Panc1 (cell line): Measurements from ENCODE around the gene PDCD2L. TPM values are rescaled to one million over a fixed set of nuclear protein-coding genes. Genes with fewer than 3 reads are reported as not detected.

Experiments used
- ATAC-seq: fragments of 200-7000 bp; cut with Tn5 transposase; 2 replicates; pipeline ENCODE4 v1.9.1; 2020; ENCODE audit warnings: mild to moderate bottlenecking, moderate library complexity
- BruUV-seq: library from RNA; stranded (reverse); fragments of 400-500 nt; replicated peaks from 2 replicates; lab custom pipeline; 2021; lab: Mats Ljungman, UMichigan
- CTCF ChIA-PET: fragments of 300-600 bp; sonication (Branson Sonifier 250); formaldehyde crosslinking; loops from one replicate; lab custom pipeline; 2022; ENCODE audit warnings: antibody characterized with exemption; lab: Charles Lee
- POLR2A ChIA-PET: fragments of 300-600 bp; sonication (Branson Sonifier 250); formaldehyde crosslinking; loops from one replicate; lab custom pipeline; 2022; ENCODE audit warnings: antibody characterized with exemption; lab: Charles Lee
- DNase-seq: peaks from one replicate; pipeline ENCODE4 v3.0.0-alpha.2; 2010; ENCODE audit warnings: low read depth, low spot score
- H3K27ac ChIP-seq: 2 replicates; pipeline ENCODE4 v1.5.1; 2011; ENCODE audit warnings: mild to moderate bottlenecking, low read length, inconsistent platforms
- H3K27me3 ChIP-seq: fragments of 200-500 bp; sonication (Bioruptor generic); 2 replicates; pipeline ENCODE4 v1.6.0; 2014; ENCODE audit warnings: low read length, inconsistent platforms; ENCODE audit not compliant: control insufficient read depth, insufficient read depth
- H3K36me3 ChIP-seq: fragments of 200-500 bp; sonication (Bioruptor generic); 2 replicates; pipeline ENCODE4 v1.5.1; 2014; ENCODE audit warnings: inconsistent platforms, mild to moderate bottlenecking, low read length, moderate library complexity; ENCODE audit not compliant: control insufficient read depth, insufficient read depth
- H3K4me1 ChIP-seq: 2 replicates; pipeline ENCODE4 v1.5.1; 2011; ENCODE audit warnings: inconsistent platforms, mild to moderate bottlenecking, low read length, moderate library complexity; ENCODE audit not compliant: control insufficient read depth, insufficient read depth
- H3K4me3 ChIP-seq, 2 experiments: 2 replicates each; pipeline ENCODE4 v1.5.1; 2011 to 2012; ENCODE audit warnings: low read depth in 2 of 2, low read length in 2 of 2, mild to moderate bottlenecking in 2 of 2, inconsistent platforms in 1 of 2, moderate library complexity in 1 of 2
- H3K9me3 ChIP-seq: fragments of 200-500 bp; sonication (Bioruptor generic); 2 replicates; pipeline ENCODE4 v1.5.1; 2014; ENCODE audit warnings: low read depth, mild to moderate bottlenecking, inconsistent platforms, low read length, moderate library complexity; ENCODE audit not compliant: control insufficient read depth, insufficient read depth
- CTCF ChIP-seq: fragments of 450-650 bp; IDR thresholded peaks from 2 replicates; pipeline ENCODE4 v1.5.1; 2017; ENCODE audit warnings: mild to moderate bottlenecking
- POLR2AphosphoS5 ChIP-seq: IDR thresholded peaks from 2 replicates; pipeline ENCODE4 v1.6.1; 2012; ENCODE audit warnings: mild to moderate bottlenecking, low read depth, low read length, moderate library complexity
- REST ChIP-seq, 2 experiments: IDR thresholded peaks; 2 replicates each; pipeline ENCODE4 v1.6.1; 2011 to 2012; ENCODE audit warnings: low read depth in 2 of 2, control low read depth in 1 of 2, low read length in 1 of 2, mild to moderate bottlenecking in 1 of 2, moderate library complexity in 1 of 2; ENCODE audit not compliant: insufficient read depth in 1 of 2
- SIN3A ChIP-seq: IDR thresholded peaks from 2 replicates; pipeline ENCODE4 v1.6.1; 2012; ENCODE audit warnings: low read depth, mild to moderate bottlenecking, low read length, moderate library complexity, borderline replicate concordance; ENCODE audit not compliant: insufficient read depth
- TCF7L2 ChIP-seq: IDR thresholded peaks from 2 replicates; pipeline ENCODE4 v1.6.1; 2011; ENCODE audit warnings: mild to moderate bottlenecking, low read depth, low read length, inconsistent platforms
- in situ Hi-C: cut with HindIII; loops from 2 replicates; pipeline ENCODE4 v1.10.0; 2016; ENCODE audit warnings: low sequenced_read_pairs, low pct_unique_long_range_greater_than_20kb
- intact Hi-C: fragments of 100-400 bp; cut with micrococcal nuclease; formaldehyde crosslinking; loops from one replicate; pipeline ENCODE4 v1.10.0; 2022; ENCODE audit not compliant: unreplicated experiment
- total RNA-seq: library from RNA; stranded (reverse); gene quantifications from one replicate; pipeline ENCODE4 v1.2.1, GENCODE V29; 2021; ENCODE audit not compliant: unreplicated experiment

PDCD2L gene
- total RNA-seq, 1 experiment from 2014 or later, result 36.4 TPM

GRCh38 chr19:34373601-34374288, 30.5 kb upstream of the PDCD2L start:
- TF ChIP-seq POLR2AphosphoS5, result no peak
- no peak for TF ChIP-seq REST (IDR thresholded peaks at IDR 0.05; ENCODE audit: insufficient read depth in 1 of 2, low read depth in 2 of 2, low read length in 1 of 2)
- TF ChIP-seq CTCF, result no peak
- TF ChIP-seq TCF7L2, result no peak
- no peak for TF ChIP-seq SIN3A
- Histone ChIP-seq H3K4me1 (no peaks in the 10 kb centered on the region), H3K36me3 (peaks cover 6% of the 10 kb centered on the region), H3K4me3 (no peak overlapping the region), H3K9me3 (no peaks in the 10 kb centered on the region), H3K27ac (no peak overlapping the region), H3K27me3 (no peaks in the 10 kb centered on the region)
- in situ Hi-C loops, result no loop called here
- BruUV-seq, result TSS peak; percentile 50
- ATAC-seq (no peak), DNase-seq (no peak)
- ChIA-PET CTCF (no interaction called here), POLR2A (no interaction called here)
- intact Hi-C loops, result no loop called here

- ATAC-seq, result no peak
- TF ChIP-seq SIN3A (no peak), CTCF (no peak), REST (IDR thresholded peaks at IDR 0.05; ENCODE audit: insufficient read depth in 1 of 2, low read depth in 2 of 2, low read length in 1 of 2) (no peak), TCF7L2 (no peak), POLR2AphosphoS5 (no peak)
- in situ Hi-C loops, result no loop called here
- ChIA-PET CTCF (no interaction called here), POLR2A (no interaction called here)
- no peak for DNase-seq
- Histone ChIP-seq H3K36me3 (peaks cover 15% of the 10 kb centered on the region), H3K27me3 (no peaks in the 10 kb centered on the region), H3K4me3 (no peak overlapping the region), H3K4me1 (no peaks in the 10 kb centered on the region), H3K27ac (no peak overlapping the region), H3K9me3 (no peaks in the 10 kb centered on the region)
- BruUV-seq, result no TSS peak
- intact Hi-C loops, result no loop called here
Measured at GRCh38 chr19:34375598-34375997, 28.6 kb upstream of the PDCD2L start.
